Loucy (cell line): Measurements from ENCODE around the gene STX18.

Experiments used
- CTCF ChIP-seq: fragments of 200-600 bp; sonication (generic); conservative IDR thresholded peaks from 2 replicates; pipeline ENCODE4 v1.5.1; 2014; ENCODE audit warnings: mild to moderate bottlenecking, antibody characterized with exemption, low read length
- EZH2phosphoT487 ChIP-seq: fragments of 200-600 bp; IDR thresholded peaks from 2 replicates; pipeline ENCODE4 v1.6.1; 2018; ENCODE audit warnings: antibody characterized with exemption, mild to moderate bottlenecking, moderate library complexity, borderline replicate concordance

- TF ChIP-seq CTCF, result no peak
- TF ChIP-seq EZH2phosphoT487, result no peak
Observed at GRCh38 chr4:4374388-4375098, 167.3 kb downstream of the STX18 start.
